SK-N-SH (cell line): Measurements from ENCODE around the gene NLGN2. TPM values are rescaled to one million over a fixed set of nuclear protein-coding genes. Genes with fewer than 3 reads are reported as not detected.

Experiments used
- CTCF ChIA-PET: fragments of 300-600, 350-600 bp; formaldehyde crosslinking; extraction: SDS; loops from one replicate; lab custom pipeline; 2021; lab: Yijun Ruan, JAX
- POLR2A ChIA-PET: fragments of 350-600 bp; sonication (Branson Sonifier 250); formaldehyde crosslinking; extraction: SDS; loops from one replicate; lab custom pipeline; 2020; ENCODE audit warnings: antibody characterized with exemption, inconsistent platforms; lab: Yijun Ruan, JAX
- DNase-seq: peaks from one replicate; pipeline ENCODE4 v3.0.0; 2012
- H2AFZ ChIP-seq: fragments of 200-600 bp; sonication (generic); 2 replicates; pipeline ENCODE4 v1.8.1; 2016; ENCODE audit warnings: antibody characterized with exemption, mild to moderate bottlenecking, low read depth
- H3F3A ChIP-seq: fragments of 200-600 bp; sonication (generic); replicated peaks from 2 replicates; pipeline ENCODE3; 2016; ENCODE audit warnings: antibody characterized with exemption, mild to moderate bottlenecking; ENCODE audit not compliant: insufficient read depth
- H3K27ac ChIP-seq, 2 experiments: fragments of 200-500 bp in 1 of 2; fragments of 200-600 bp in 1 of 2; sonication (Bioruptor generic) in 1 of 2; sonication (generic), shearing (Covaris generic) in 1 of 2; 2 replicates each; pipeline versions ENCODE4 v1.5.1 to v1.6.1; 2014 to 2016; ENCODE audit warnings: low read depth in 2 of 2, inconsistent platforms in 1 of 2, low read length in 1 of 2, mild to moderate bottlenecking in 1 of 2, mixed read lengths in 1 of 2
- H3K27me3 ChIP-seq: fragments of 200-600 bp; sonication (generic), shearing (Covaris generic); 2 replicates; pipeline ENCODE4 v1.6.1; 2016; ENCODE audit warnings: mixed run types; ENCODE audit not compliant: insufficient read depth
- H3K36me3 ChIP-seq, 2 experiments: fragments of 200-500 bp in 1 of 2; fragments of 200-600 bp in 1 of 2; sonication (Bioruptor generic) in 1 of 2; sonication (generic) in 1 of 2; replicated peaks in 1 of 2; 2 replicates each; pipeline versions ENCODE3 to v1.5.1; 2014 to 2016; ENCODE audit warnings: low read length in 1 of 2, mild to moderate bottlenecking in 1 of 2; ENCODE audit not compliant: insufficient read depth in 2 of 2, control insufficient read depth in 1 of 2
- H3K4me1 ChIP-seq, 2 experiments: fragments of 200-500 bp in 1 of 2; fragments of 200-600 bp in 1 of 2; sonication (Bioruptor generic) in 1 of 2; sonication (generic), shearing (Covaris generic) in 1 of 2; 2 replicates each; pipeline versions ENCODE4 v1.5.1 to v1.6.1; 2014 to 2016; ENCODE audit warnings: low read depth in 1 of 2, low read length in 1 of 2, mixed run types in 1 of 2; ENCODE audit not compliant: insufficient read depth in 2 of 2, control insufficient read depth in 1 of 2
- H3K4me2 ChIP-seq: fragments of 200-600 bp; sonication (generic), shearing (Covaris generic); 2 replicates; pipeline ENCODE4 v1.6.1; 2017; ENCODE audit warnings: mixed run types
- H3K4me3 ChIP-seq, 2 experiments: fragments of 200-500 bp in 1 of 2; fragments of 200-600 bp in 1 of 2; sonication (Bioruptor generic) in 1 of 2; sonication (generic), shearing (Covaris generic) in 1 of 2; 2 replicates each; pipeline versions ENCODE4 v1.5.1 to v1.8.1; 2014 to 2016; ENCODE audit warnings: low read depth in 2 of 2, inconsistent platforms in 1 of 2, low read length in 1 of 2, mild to moderate bottlenecking in 1 of 2, mixed read lengths in 1 of 2, moderate library complexity in 1 of 2
- H3K79me2 ChIP-seq: fragments of 200-600 bp; sonication (generic); 2 replicates; pipeline ENCODE4 v1.8.1; 2017; ENCODE audit warnings: mild to moderate bottlenecking; ENCODE audit not compliant: insufficient read depth
- H3K9ac ChIP-seq: fragments of 200-600 bp; sonication (generic); 2 replicates; pipeline ENCODE4 v1.6.1; 2017; ENCODE audit warnings: mixed run types
- H3K9me2 ChIP-seq: fragments of 200-600 bp; sonication (generic); 2 replicates; pipeline ENCODE4 v1.6.1; 2017; ENCODE audit warnings: mixed run types
- H3K9me3 ChIP-seq: fragments of 200-600 bp; sonication (generic); 2 replicates; pipeline ENCODE4 v1.6.1; 2017; ENCODE audit warnings: mixed run types, mild to moderate bottlenecking, moderate library complexity
- H4K20me1 ChIP-seq: fragments of 200-600 bp; sonication (generic); 2 replicates; pipeline ENCODE4 v1.6.1; 2017; ENCODE audit warnings: mild to moderate bottlenecking, mixed run types; ENCODE audit not compliant: insufficient read depth
- CTCF ChIP-seq: fragments of 200-600 bp; sonication (generic); IDR thresholded peaks from 2 replicates; pipeline ENCODE4 v1.6.1; 2017; ENCODE audit warnings: antibody characterized with exemption, mild to moderate bottlenecking, moderate library complexity
- EZH2phosphoT487 ChIP-seq: fragments of 200-600 bp; sonication (generic); IDR thresholded peaks from 2 replicates; pipeline ENCODE4 v1.6.1; 2017; ENCODE audit warnings: low read depth, mixed run types, mild to moderate bottlenecking, antibody characterized with exemption, moderate library complexity, borderline replicate concordance
- FOSL2 ChIP-seq: IDR thresholded peaks from 2 replicates; pipeline ENCODE4 v1.4.0; 2012; ENCODE audit warnings: low read depth, mild to moderate bottlenecking, moderate library complexity, borderline replicate concordance
- GABPA ChIP-seq: IDR thresholded peaks from 2 replicates; pipeline ENCODE4 v1.4.0; 2012; ENCODE audit warnings: low read depth, mild to moderate bottlenecking
- JUND ChIP-seq: IDR thresholded peaks from 2 replicates; pipeline ENCODE4 v1.4.0; 2012
- MAX ChIP-seq: IDR thresholded peaks from 2 replicates; pipeline ENCODE4 v1.4.0; 2012; ENCODE audit warnings: low read depth
- MXI1 ChIP-seq: IDR thresholded peaks from 2 replicates; pipeline ENCODE4 v1.6.1; 2012; ENCODE audit warnings: mild to moderate bottlenecking, low read depth, low read length, improper control_type of control experiment
- NFIC ChIP-seq: IDR thresholded peaks from 2 replicates; pipeline ENCODE4 v1.4.0; 2012; ENCODE audit warnings: borderline replicate concordance
- NRF1 ChIP-seq: IDR thresholded peaks from 2 replicates; pipeline ENCODE4 v1.6.1; 2012; ENCODE audit warnings: low read depth, mild to moderate bottlenecking, low read length
- RAD21 ChIP-seq: IDR thresholded peaks from 2 replicates; pipeline ENCODE4 v1.6.1; 2012; ENCODE audit warnings: mild to moderate bottlenecking, low read length
- RCOR1 ChIP-seq: fragments of 150-350 bp; IDR thresholded peaks from 2 replicates; pipeline ENCODE4 v1.6.1; 2017; ENCODE audit warnings: antibody characterized with exemption, low read length
- REST ChIP-seq: IDR thresholded peaks from 2 replicates; pipeline ENCODE4 v1.6.1; 2012; ENCODE audit warnings: mild to moderate bottlenecking, low read depth, low read length, moderate library complexity
- RXRA ChIP-seq: IDR thresholded peaks from 2 replicates; pipeline ENCODE4 v1.4.0; 2012; ENCODE audit warnings: low read depth, mild to moderate bottlenecking, borderline replicate concordance
- SMC3 ChIP-seq: IDR thresholded peaks from 2 replicates; pipeline ENCODE4 v1.6.1; 2012; ENCODE audit warnings: low read depth, low read length, improper control_type of control experiment
- TCF12 ChIP-seq: IDR thresholded peaks from 2 replicates; pipeline ENCODE4 v1.4.0; 2012
- WGBS: methylation state at CpG from one replicate; pipeline ENCODE4 v1.1.6; 2017; ENCODE audit warnings: low lambda C conversion rate; 5-methylcytosine and 5-hydroxymethylcytosine counted together
- polyA plus RNA-seq, 3 experiments: library from polyadenylated mRNA; depleted of rRNA; stranded (reverse); fragments of >200 nt; gene quantifications; 2 replicates each; pipeline ENCODE4 v1.2.3, GENCODE V29; 2012

Gene NLGN2
- polyA plus RNA-seq, 1 of the 3 experiments (the other 2 are of a cell fraction): 29.9 TPM

GRCh38 chr17:7374353-7374752 lies 33.3 kb upstream of the NLGN2 start:
- Histone ChIP-seq H3K4me2 (no peak overlapping the region), H3K27ac (no peak overlapping the region), H2AFZ (no peak overlapping the region), H3K27me3 (no peaks in the 10 kb centered on the region; the same call in 1 of the 2 replicates), H3K79me2 (no peaks in the 10 kb centered on the region), H3K9me3 (no peaks in the 10 kb centered on the region), H3K4me1 (no peaks in the 10 kb centered on the region; a peak in 1 of 4 replicates), H4K20me1 (no peaks in the 10 kb centered on the region), H3K9ac (no peak overlapping the region), H3K36me3 (no peaks in the 10 kb centered on the region), H3F3A (peaks cover 2% of the 10 kb centered on the region), H3K4me3 (no peak overlapping the region), H3K9me2 (no peaks in the 10 kb centered on the region)
- TF ChIP-seq CTCF (no peak), FOSL2 (no peak), RAD21 (no peak), RCOR1 (no peak), MAX (no peak), NFIC (no peak), JUND (no peak), MXI1 (no peak), EZH2phosphoT487 (no peak), SMC3 (no peak), GABPA (no peak), NRF1 (no peak), RXRA (no peak), REST (no peak), TCF12 (no peak)
- DNase-seq: no peak
- ChIA-PET CTCF (interaction anchor here (0.7 to 5.3 kb wide), 2 partner anchors 18 to 85 kb away, joined by 3 to 33 read pairs; partner anchors contain the start of gene TMEM95), POLR2A (no interaction called here)
- 35% methylated on average over 2 of the region's 2 CpGs for WGBS
